ENCODE results near the gene OTOG.

The OTOG gene

DNA sequence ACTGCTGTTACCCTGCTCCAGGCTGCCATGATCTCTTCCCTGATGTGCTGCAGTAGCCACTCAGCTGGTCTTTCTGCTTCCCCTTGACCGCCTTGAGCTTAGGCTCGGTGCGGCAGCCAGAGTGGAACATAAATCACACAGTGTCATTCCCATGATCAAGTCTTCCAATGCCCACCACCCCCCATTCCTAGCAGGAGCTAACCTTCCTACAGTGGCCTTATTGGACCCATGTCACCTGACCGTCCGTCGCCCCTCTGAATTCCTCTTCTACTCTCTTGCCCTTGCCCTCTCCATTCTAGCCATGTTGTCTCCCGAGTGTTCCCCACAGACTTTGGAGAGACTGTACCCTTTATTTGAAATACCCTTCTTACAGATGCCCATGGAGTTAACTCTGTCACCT lies 43.4 kb downstream of the OTOG start:
- no peak for DNase-seq

DNA sequence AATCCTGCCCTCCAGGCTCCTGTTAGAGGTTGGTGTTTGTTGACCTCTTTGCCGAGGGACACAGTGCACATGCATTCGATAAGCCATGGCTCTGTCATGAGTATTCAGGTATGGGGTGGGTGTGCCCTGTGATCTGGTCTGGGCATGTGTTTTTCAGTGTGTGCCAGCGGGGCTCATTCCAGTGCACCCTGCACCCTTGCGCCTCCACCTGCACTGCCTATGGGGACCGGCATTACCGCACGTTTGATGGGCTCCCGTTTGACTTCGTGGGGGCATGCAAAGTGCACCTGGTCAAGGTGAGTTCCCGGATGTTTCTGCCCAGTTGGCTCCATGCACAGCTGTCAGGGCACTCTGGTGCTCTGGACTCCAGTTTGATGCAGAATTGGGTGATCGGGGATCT lies 44.2 kb downstream of the OTOG start:
- no peak for DNase-seq

DNA sequence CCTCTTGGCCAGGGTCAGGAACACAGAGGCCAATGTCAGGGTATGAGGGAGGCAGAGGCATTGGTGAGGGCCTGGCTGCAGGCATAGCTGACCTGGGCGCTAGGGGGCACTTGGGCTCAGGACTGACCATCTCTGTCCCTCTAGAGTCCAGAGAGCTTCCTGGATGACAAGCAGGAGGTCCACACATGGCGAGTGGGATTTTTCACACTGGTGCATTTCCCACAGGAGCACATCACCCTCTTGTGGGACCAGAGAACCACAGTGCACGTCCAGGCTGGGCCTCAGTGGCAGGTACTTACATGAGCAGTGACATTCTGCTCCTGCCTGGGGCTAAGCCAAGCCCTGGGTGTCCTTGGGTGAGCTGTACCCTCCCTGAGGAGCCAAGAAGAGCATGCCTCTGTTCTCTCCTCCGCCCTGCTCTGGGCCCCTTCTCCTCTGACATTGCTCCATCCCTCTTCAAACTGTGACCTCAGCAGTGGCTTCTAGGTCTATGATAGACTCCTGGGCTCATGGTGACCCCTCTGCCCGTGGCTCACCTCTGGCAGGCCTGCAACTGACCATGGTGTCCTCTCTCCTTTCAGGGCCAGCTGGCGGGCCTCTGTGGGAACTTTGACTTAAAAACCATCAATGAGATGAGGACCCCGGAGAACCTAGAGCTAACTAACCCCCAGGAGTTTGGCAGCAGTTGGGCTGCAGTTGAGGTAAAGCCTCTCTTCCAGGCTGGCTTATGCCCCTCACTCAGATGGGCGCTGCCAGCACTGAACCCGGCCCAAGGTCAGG lies 46.6 kb downstream of the OTOG start:
- no peak for DNase-seq

DNA sequence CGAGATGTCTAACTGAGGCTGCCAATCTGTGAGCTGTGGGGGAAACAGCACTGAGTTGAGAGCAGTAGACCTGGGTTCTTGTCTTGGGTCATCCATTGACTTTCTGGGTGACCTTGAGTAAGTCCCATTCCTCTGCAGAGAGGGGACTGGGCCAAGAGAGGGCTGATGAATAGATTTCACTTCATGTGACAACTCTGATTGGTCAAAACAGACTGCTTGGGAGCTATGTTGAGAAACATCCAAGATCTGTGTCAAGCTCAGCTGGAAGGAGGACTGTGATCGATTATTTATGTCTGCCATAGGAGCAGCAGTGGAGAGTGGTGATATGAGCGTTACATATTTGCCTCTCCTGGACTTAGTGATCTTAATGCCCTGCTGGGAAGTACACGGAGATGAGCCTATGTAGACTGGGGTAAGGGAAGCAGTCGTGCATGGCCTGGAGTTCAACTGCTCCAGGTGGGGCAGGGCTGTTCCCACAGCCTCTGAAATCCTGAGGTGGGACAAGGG lies 47.7 kb downstream of the OTOG start:
- DNase-seq, result no peak

DNA sequence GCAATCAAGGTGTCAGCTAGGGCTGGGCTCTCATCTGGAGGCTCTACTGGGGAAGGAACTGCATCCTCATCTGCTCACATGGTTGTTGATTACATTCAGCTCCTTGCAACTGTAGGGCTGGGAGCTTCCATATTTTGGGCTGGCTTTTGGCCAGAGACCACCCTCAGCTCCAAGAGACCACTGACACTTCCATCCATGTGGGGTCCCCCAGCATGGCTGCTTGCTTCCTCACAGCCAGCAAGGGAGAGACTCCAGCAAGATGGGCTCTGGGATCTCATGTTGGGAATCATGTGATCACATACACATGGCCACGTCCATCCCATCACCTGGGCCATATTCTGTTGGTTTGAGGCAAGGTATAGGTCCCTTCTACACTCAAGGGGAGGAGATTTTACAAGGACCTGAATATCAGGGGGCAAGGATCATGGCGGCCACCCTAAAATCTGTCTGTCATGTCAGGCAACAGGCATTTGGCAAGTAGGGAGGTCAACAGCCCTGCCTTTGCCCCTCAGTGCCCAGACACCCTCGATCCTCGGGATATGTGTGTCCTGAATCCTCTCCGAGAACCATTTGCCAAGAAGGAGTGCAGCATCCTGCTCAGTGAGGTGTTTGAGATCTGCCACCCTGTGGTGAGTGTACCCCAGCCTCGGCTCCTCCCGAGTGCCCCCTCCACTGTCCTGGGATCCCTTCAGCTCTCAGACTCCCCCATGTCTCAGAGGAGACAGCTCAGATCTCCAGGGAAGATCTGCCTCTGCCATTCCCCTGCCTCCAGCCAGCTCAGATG lies 48.7 kb downstream of the OTOG start:
- DNase-seq, result no peak

DNA sequence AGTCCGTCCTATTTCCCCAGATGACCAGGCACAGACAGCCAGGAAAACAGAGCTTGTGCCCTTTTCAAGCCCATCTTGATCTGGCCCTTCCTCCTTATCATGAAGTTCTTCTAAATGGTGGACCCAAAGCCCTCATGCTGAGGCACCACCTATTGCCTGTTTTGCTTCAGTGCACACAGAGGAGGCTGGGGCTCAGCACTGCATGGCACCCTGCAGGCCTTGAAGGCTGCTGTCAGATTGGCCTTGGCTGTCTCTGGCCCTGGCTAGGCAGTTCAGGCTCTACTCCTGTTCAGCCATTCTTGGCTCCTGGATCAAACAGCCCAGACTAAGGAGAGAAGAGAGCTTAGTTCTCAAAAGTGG lies 49.2 kb downstream of the OTOG start:
- DNase-seq, result no peak

DNA sequence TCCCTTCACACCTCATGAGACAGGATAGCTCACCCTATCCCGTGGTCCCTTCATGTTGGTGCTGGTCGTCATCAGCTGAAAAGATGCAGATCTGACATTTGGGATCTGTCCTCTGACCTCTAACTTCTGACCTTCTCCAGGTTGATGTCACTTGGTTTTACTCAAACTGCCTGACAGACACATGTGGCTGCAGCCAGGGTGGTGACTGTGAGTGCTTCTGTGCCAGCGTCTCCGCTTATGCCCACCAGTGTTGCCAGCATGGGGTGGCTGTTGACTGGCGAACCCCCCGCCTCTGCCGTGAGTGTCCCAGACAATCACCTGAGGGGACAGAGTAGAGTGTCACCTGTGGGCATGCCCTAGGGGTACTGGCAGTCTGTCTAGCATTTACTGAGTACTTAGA lies 49.7 kb downstream of the OTOG start:
- DNase-seq, result no peak

DNA sequence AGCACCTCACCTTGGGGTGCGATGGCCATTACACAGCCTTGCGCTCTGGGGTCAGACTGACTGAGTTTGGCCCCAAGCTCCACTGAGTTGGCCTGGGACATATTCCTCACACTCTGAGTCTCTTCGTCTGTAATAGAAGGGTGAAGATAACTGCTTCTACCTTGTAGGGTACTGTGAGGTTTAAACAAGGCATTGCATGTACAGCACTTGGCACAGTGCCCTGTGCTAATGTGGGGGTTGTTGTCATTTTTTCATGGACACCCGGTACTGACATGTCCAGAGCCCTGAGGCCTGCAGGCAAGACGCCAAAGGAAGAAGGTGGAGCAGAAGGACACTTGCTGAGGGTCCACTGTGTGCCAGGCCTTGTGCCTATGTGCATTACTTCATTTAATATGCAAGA lies 50.7 kb downstream of the OTOG start:
- DNase-seq, result no peak

DNA sequence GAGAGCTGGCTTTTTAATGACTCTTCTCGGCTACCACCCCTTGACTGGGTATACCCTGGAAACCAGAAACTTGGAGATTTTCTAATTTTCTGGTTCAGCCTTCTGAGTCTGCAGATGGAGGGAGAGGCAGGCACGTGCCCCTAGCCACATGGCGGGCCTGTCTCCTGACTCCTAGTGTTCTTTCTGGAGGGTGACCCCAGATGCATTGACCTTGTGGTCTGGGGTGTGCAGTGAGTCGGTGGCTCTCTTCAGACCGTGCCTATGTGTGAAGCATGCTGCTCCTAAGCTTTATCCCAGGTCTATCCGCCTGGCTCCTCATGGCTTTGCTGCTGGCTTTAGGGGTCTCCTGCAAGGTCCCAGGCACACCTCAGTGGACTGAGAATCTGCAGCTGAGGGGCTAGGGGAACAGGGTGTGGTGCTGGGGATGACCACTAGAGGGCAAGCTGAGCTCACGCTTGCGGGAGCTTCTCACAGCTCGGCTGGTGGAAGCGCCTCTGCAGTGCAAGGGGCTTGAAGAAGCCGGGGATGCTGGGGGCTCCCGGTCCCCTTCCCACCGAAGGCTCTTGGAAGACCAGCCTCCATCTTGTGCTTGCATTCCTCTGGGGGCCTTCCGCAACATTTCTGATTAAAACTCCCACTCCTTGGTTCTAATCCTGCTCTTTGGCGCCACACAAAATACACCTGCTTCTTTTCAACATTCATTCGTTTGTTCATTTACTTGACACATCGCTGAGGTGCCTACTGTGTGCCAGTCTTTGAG lies 51.8 kb downstream of the OTOG start:
- no peak for DNase-seq

DNA sequence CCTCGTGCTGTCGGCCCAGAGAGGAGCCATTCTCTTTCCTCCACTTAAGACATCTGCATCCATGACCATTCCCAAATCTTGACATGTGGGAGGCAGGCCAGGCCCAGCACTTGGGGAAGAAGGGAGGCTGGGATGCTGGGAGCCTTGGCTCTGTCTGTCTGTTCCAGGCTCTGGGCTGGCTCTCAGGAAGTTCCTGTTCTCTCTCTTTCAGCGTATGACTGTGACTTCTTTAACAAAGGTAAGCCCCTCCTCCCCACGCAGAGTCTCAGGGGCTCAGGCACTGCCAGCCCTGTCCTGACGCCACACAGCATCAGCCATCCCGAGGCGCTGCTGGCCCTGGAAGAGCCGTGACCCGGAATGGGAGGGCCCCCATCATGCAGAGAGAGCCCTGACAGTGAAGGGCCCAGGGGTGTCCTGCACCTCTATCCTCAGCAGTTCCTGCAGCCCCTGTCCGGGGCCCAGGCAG lies 52.4 kb downstream of the OTOG start:
- DNase-seq, result no peak

DNA sequence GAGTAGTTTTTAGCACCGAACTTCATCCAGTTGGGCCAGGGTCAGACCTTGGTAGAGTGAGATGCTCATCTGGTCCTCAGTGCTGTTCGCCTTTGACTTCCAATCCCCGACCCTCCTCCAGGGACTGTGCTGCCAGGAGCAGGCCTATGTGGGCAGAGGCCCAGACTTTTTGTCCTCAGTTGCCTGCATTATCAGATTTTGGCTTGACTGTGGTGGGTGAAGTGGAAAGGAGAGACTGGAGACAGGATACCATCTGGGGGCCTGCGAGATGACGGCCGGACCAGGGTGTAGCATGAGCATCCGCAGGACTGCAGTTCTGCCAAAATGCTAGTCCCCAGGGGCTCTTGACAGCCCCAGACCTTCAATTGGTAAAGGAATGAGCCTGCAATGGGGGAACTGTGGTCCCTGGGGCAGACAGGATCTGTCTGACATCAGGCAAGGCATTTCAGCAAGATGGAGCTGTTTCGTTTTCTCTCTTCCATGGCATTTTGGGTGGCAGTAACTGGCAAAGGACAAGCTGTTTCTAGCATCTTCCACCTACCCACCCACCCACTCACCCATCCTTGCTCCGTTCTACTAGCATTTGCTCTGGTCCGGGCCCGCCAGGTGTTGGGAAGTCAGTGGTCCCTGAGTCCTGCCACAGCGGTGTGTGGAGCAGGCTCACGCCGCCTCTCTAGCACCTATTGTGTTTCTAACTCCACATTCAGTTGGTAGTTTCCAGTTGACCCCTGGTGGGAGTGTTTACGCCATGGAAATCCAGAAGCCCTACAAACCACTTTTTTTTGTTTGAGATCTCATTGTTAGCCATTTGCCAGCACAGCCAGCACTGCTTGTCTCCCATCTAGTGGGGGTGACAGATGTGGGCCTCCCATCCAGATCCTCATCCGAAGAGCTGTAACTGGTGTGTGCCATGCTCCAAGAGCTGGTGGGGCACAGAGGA lies 53.5 kb downstream of the OTOG start:
- DNase-seq, result no peak

DNA sequence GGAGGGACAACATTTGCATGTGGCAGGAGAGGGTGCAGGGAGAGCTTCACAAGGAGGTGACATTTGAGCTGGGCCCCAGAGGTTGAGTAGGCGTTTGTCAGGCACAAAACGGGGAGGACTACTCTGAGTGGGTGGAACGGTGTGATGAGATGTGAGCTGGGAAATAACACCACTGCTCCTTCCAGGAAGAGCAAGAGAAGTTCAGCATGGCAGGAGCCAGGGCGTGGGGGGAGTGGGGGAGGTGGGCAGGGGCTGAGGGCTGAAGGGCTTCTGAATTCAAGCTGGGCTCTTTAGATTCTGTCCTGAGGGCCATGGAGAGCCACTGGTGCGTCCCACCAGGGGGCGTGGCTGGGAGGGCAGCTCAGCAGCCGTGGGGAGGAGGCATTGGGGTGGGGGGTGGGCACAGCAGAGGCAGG lies 54.2 kb downstream of the OTOG start:
- DNase-seq, result no peak

DNA sequence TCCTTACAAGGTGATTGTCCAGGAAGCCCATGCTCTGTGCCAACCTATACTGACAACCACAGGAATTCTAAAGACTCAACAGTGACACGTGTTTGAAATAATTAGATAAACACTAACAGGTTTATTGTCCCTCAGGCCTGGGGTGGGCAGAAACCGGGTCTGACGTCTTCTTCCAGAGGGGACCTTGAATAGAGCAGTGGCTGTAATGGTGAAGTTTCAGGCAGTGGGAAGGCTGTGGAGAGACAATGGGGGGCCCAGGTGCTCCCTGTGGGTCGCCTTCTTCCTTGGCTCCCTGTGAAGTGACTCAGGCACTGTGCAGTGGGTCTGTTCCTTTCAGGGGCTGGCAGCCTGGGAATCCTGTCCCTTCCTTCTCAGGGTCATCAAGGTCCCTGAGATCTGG lies 54.6 kb downstream of the OTOG start:
- DNase-seq, result no peak

DNA sequence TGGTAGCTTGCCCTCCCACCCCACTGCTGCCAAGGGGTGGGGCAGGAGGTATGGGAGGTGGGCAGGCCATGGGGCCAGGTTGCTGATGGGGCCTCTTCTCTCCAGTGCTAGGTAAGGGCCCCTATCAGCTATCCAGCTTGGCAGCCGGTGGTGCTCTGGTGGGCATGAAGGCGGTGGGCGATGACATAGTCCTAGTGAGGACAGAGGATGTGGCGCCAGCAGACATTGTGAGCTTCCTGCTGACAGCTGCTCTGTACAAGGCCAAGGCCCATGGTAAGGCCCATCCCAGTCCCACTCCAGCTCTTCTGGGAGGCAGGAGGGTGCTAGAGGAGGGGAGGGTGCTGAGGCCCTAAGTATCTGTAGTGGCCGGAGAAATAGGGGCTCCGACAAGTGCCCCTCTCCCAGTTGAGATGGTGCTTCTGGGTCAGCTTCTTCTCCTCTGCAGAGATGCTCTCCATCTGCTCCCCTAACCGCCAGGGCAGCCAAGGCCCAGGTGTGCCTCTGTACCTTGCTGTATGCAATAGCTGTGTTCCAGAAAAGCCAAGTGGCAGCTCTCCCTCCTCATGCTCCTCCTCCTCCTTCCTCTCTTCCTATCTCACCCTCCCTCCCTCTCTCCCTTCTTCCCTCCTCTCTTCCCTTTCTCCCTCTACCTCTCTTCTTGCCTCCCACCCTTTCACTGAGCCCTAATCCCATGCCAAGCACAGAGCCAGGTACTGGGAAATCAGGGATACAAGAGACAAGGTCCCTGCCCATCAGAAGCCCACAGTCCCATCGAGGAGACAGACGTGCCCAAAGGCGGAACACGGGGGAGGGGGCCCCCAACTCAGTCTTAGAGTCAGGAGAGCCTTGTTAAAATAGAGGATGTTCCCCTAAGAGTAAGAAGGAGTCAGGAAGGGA lies 55.3 kb downstream of the OTOG start:
- DNase-seq, result no peak

DNA sequence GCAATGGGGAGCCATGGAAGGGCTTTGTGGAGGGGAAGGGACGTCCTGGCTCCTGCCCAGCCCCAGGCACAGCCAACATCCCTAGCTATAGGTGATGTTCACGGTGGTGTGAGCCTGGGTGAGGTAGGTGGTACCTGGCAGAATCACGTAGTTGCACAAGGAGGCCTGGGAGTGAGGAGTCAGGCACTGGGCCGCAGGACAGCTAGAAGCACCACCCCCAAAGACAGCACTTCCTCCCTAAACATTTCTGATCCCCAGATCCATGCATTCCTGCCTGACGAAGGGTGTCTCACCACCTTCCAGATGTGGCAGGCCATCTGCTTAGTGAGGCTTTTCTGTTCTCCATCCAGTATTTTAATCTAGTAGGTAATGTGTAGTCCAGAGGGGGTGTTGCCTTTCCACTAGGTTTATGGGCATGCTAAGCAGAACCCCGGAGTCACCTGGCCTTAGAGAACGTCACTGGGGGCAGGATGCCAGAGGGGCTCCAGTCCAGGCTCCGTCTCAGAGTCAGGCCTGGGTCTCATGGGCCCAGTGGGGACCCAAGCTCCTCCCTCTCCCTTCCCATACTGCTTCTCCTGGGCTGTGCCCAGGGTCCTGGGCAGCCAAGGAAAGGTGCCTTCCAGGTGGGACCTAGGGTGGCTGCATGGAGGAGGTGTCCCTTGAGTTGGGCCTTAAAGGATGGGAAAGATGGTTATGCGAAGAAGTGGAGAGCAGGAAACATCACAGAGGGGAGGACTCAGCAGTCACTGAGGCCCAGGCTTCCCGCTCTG lies 56.2 kb downstream of the OTOG start:
- DNase-seq, result no peak

DNA sequence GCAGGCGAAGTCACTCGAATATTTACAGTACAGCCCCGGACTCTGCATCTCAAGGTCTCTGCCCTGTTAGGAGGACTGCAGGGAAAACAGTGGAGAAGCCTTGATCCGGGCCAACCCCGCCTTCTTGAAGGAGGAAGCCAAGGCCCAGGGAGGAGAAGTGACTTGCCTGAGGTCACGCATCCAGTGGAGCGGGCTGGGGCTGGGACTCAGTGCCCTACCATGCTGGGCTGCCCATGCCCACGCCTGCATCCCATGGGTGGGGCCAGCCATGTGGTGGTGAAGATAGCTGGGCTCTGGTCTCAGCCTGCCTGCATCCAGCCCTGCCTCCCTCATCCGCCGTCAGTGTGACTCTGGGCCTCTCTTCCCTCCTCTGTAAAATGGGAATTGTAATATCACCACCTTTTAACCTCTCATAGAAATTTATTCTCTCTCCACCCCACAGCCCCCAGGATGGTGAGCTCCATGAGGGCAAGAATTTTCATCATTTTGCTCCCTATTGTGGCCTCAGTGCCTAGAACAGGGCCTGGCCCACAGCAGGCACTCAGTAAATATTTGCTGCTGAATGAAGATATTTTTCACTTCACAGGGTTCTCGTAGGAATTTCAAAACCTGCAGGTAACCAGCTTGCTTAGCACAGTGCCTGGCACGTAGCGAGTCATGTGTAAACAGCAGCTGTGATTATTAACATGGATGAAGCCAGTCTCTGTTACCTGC lies 57.3 kb downstream of the OTOG start:
- DNase-seq, result no peak

DNA sequence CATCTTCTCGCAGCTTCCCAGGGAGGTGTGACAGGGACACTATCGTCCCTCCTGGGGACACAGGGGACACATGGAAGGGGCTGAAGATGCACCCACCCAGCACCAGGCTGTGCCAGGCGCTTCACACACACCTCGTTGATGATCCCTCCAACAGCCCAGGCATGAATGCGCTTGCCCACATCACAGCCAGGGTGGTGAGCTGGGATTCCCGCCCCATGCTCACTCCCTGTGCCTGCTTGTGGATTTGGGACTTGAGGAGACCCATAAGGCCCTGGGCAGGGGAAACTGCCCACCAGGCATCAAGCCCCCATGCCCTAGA lies 57.8 kb downstream of the OTOG start:
- DNase-seq, result no peak

DNA sequence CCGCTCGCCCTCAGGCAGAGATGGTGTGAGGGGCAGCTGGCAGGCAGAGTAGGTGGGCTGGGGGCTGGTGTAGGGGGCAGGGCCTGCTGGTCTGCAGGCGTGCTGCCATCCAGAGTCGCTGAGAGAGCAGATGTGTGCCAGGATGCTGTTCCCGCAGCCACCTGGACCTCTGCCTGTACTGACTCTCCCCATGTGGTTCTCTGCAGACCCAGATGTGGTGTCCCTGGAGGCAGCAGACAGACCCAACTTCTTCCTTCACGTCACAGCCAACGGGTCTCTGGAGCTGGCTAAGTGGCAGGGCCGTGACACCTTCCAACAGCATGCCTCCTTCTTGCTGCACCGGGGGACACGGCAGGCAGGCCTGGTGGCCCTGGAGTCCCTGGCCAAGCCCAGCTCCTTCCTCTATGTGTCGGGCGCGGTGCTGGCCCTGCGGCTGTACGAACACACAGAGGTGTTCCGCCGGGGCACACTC lies 58.6 kb downstream of the OTOG start:
- DNase-seq, result no peak

DNA sequence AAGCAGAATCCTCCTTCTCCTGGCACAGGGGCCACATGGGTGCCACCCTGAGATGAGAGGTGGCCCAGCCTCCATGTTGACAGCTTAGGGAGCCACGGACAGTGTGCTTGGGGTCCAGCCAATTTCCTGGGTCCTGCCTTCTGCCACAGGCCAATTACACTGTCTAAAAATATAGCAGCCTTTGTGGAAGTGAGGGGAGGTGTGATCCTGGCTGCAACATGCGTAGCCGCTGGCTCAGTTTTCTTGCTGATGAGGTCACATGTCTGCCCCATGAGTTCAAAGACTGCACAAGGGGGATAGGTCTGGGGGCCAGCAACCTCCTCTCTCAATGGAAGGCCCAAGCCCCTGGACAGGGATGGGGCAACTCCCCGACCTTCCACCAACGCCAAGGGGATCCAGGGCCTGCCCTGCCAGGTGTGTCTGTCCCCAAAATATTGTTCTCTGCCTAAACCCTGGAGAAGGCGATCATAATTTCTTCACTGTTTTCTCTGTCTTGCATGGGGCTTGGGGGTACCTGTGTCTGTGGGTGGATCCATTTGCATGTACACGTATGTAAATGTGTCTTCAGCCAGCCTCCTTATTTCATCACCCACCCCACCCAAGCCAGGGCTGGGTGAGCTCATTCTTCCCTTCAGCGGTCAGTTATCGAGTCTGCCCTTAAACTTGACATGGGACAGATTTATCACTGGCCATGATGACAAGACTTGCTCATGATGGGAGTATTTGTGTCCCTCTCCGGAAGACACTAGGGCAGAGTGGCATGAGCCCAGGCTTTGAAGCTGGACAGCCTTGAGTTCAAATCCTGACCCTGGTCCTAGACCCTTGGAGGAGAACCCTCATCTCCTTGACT lies 59.4 kb downstream of the OTOG start:
- DNase-seq, result no peak
